Bone marrow (tissue), 2 donors: ENCODE results near the gene ZNF555.
A peak's percentile ranks its signal among the peaks of the same experiment; 100 is the strongest.
"Not testable (repeated sequence)": the region's sequence is repeated elsewhere in the genome, so short reads cannot be mapped to it uniquely, and the experiment has no call there.

Experiments
- DNase-seq, 2 donors: peaks; one replicate each; lab custom pipeline; 2025; lab: John Stamatoyannopoulos, UW

The ZNF555 gene

DNA sequence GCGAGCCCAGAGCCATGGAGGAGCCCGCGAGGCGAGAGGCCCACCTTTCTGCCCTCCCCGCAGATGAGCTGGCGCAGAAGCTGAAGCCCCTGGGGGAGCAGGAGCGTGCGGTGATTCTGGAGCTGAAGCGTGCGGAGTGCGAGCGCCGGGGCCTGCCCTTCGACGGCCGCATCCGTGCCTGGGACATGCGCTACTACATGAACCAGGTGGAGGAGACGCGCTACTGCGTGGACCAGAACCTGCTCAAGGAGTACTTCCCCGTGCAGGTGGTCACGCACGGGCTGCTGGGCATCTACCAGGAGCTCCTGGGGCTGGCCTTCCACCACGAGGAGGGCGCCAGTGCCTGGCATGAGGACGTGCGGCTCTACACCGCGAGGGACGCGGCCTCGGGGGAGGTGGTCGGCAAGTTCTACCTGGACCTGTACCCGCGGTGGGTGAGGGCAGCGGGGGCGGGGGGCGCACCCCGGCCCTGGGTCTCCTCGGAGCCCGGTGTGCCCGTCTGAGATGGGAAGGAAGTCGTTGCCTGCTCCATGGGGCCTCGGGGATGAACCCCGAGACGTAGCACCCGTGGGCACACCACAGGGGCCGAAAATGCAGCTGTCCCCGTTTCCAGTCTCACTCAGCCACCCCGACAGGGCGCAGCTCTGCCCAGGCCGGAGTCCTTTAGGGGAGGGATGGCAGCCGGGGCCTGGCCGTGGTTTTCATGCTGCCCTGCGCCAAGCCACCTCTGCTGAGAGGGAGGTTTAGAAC lies 33.7 kb upstream of the ZNF555 start:
- DNase-seq, result no peak

DNA sequence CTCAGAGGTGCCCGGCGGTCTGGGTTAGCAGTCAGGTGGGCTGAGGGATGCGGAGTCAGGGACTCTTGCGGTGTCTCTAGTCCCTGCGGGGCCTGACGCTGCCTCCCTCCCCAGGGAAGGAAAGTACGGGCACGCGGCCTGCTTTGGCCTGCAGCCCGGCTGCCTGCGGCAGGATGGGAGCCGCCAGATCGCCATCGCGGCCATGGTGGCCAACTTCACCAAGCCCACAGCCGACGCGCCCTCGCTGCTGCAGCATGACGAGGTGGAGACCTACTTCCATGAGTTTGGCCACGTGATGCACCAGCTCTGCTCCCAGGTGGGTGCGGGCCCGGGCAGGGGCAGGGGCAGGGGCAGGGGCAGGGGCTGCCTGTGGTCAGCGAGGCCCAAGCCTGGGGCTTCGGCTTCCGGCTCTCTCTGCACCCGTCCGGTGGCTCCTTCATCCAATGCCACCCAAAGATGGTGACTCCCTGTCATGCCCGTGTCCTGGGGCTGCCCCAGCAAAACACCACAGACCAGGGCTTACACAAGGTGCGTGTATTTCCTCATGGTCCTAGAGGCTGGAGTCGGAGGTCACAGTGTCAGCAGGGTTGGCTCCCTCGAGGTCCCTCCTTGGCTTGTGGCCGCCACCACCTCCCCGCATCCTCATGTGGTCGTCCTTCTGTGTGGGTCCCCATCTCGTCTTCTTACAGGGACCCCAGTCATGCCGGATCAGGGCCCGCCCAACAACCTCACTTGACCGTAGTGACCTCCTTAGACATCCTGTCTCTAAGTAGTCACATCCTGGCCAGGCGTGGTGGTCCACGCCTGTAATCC lies 32.9 kb upstream of the ZNF555 start:
- no peak for DNase-seq

DNA sequence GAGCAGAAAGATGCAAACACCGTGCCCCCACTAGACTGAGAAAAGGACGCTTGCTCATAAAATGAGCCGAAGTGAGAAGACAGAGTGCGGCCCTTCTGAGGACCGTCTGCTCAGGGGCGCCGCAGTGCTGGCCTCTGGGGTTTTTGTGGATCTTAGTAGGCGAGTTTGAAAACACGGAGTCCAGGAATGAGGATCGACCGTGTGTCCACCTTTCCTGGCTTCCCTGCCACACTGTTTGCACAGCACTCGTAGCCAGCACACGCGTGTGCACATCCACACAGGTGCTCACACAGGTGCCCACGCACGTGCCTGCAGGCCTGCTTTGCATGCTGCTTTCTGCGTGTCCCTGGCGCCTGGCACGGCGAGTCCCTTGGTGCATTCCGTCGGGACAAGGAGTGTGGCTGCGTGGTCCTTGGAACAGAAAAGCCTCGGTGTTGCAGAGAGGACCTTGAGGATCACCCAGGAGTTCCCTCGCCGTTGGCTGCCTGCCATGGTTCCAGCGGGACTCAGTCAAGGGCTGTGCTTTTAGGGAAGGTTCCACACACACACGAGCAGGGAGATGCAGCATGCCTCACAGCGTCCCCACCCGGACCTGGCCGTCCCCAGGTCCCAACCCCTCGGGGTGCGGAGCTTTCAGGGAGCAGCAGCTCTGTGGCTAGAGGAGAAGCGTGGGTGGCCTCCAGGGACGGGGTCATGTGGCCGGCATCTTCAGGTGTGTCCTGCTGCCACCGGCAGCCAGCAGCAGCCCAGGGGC lies 31.7 kb upstream of the ZNF555 start:
- no peak for DNase-seq

DNA sequence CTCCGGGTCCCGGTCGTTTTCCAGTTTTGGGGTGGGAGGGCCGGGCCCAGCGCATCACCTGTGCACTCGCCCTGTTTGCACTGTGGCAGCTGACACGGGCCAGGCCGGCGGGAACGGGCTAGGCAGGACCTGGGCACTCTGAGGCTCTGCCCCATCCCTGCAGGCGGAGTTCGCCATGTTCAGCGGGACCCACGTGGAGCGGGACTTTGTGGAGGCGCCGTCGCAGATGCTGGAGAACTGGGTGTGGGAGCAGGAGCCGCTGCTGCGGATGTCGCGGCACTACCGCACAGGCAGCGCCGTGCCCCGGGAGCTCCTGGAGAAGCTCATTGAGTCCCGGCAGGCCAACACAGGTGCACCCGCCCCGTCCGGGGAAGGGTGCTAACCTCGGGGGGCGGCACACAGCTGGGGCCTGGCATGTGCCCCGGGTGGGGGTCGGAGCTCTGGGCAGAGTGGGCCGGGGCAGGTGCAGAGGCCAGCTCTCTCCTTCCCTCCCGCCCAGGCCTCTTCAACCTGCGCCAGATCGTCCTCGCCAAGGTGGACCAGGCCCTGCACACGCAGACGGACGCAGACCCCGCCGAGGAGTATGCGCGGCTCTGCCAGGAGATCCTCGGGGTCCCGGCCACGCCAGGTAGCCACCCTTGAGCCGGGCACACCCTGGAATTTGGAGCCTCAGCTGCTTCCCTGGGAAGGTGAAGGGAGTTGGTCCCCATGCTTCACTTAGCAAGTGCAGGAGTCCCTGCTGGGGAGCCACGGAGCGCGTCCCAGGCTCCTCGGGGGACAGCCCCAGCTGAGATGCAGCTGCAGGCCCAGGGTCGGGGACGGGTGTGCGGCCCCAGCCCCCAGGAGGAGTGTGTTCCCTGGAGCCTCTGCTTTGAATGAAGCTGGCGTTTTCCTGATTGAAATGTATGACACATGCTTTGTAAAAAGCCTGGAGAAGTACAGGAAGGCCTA lies 30.9 kb upstream of the ZNF555 start:
- DNase-seq, result no peak

DNA sequence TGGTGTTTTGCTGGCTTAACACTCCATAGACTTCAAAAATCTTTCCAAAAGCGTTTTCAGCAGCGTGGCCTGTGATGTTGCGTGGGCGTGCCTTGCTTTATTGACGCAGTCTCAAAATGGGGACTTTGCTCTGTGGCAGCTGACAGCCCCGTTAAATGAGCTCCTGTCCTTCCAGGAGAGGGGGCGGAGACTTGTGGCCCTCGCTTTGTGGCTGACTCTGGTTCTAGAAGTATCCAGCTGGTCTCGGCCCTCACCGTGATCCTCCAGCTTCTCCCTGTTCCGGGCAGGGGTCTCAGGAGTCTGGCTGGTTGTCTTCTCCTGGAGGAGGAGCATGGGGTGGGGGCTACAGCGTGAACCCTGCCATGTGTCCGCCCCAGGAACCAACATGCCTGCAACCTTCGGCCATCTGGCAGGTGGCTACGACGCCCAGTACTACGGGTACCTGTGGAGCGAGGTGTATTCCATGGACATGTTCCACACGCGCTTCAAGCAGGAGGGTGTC lies 30.0 kb upstream of the ZNF555 start:
- DNase-seq, result no peak

DNA sequence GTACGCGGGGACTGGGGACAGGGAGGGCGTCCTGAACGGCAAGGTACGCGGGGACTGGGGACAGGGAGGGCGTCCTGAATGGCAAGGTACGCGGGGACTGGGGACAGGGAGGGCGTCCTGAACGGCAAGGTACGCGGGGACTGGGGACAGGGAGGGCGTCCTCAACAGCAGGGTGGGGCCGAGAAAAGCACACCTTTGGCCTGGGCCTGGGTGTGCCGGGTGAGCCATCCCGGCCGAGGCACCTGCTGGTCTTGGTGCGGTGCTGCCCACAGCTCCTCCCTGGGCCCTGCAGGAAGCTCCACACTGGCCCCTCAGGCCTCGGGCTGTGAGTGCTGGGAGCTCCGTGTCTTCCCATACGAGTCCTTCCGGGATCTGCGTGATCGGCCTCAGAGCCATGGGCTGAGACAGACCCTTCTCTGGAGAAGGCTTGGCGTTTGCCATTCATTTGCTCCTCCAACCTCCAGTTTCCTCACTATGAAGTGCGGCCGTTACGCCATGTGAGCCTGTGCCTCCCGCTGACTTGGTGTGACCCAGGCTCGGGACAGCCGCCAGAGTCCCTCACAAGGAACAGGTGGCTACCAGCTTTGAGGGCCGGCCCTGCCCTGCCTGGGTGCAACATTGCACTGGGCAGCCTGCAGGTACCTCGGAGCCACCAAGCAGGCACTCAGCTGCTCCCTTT lies 29.4 kb upstream of the ZNF555 start:
- no peak for DNase-seq

DNA sequence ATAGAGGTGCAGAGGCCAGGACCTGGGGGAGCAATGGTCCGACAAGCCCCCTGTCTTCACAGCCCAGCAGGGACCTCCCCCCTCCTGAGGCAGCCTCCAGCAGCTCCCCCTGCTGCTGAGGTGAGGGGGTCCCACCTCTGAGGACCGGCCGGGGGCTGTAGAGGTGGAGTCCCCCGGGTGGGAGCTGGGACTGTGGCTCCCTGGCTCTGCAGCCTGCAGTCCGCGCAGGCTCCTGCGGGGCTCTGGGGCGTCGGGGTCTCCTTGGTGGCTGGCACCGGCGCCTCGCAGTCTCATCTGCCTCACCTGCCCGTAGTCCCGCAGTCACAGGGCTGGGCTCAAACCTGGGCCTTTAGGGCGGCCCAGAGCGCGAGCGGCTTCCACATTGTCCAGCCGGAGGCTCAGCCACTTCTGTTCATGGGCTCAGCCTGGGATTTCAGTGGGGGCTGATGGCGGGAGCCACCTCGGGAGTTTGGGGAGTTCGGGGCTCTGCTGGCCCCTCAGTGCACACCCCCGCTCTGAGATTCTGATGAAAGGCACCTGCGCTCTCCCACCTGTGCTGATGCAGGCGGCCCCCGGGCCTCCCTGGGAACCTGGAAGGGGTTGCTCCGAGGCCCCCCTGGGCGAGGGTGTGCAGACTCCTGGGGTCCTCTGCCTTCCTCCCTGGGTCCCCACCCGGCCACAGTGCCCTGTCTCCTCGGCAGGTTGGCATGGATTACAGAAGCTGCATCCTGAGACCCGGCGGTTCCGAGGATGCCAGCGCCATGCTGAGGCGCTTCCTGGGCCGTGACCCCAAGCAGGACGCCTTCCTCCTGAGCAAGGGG lies 28.7 kb upstream of the ZNF555 start:
- no peak for DNase-seq

DNA sequence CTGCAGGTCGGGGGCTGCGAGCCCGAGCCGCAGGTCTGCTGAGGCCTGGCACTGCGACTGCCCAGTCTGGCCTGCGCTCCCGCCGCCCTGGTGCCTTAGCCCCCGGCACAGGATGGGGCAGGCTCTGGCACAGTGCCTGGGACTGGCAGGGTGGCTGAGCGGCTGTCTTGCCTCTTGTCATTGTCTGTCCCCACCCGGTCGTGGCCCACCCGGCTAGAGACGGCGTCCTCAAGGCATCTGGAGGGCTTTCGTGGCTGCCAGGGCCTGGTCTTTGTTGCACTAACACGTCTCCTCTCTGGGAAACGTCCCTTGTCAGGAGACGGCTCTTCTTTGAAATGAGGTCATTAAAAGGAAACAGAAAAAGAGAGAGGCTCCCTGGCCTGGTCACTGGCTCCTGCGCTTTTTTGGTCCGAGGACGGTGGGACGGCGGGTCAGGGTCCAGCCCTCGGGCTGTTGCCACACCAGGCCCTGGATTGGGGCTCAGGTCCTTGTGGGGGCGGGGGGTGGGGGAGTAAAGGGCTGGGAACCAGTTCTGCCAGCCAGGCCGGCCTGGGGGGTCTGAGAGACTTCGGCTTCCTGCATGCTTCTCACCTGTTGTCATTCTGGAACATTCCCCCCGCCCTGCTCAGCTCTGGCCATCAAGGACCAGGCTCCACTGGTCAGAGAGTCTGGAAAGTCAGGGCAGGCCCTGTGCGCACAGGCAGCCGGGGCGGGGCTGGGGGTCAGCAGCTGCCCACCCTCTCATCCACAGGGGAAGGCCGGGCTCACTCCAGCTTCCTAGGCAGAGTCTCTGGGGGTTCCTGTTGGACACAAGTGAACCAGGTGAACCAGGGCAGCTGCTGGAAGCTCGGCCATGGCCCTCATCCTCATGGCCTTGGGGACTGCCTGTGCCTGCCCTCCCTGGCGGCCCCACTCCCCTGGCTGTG lies 27.8 kb upstream of the ZNF555 start:
- no peak for DNase-seq

DNA sequence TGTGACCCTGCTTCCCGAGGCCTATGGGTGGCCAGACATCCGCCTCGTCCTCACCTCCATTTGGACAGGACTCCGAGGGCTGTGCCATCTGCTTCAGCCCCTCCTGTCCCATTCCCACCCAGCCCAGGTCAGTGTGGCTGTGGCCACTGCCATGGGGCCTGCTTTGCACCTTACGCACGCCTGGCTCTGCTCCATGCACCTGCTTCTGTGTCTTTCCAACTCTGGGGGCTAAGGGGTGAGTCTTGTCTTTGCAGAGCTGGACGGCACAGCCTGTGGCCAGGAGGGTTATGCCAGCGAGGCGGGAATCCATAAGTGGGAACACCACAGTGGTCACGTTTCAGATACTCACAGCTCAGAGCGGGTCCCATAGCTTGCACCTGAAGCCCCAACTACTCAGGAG lies 26.8 kb upstream of the ZNF555 start:
- DNase-seq, result no peak

DNA sequence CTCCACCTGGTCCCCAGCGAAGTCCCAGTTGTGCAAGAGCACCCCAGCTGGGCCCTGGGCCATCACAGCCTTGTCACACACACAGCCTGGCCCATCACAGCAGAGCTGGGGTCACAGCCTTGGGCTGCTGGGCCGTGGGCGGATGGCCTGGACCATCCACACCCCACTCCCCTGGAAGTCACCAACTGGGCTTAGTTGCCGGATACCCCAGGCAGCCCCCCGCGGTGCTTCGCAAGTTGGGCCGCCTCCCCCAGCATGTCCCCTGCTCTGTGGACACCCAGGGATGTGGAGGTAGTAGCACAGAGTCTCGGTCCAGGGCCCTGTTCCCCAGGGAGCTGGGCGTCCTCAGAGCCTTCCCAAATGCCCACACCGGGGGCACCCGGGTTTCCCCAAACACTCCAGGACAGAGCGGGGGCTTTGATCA lies 26.1 kb upstream of the ZNF555 start:
- no peak for DNase-seq

DNA sequence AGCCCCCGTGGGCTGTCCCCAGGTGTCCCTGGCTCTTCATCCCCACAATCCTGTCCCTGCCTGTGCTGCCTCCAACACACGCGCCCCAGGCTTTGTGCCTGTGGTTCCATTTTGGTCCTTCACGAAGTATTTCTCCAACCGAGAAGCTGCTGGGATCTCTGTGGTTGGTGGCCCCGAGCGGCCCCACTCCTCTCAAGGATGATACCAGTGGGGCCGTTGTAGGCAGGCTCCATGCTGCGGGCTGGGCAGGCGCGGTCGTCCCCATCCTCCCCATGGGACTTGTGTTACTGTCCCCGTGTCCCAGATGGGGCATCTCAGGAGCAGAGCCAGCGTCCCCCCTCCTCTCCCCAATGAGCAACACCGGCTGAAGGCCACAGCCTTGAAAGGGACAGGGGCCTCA lies 25.4 kb upstream of the ZNF555 start:
- no peak for DNase-seq

DNA sequence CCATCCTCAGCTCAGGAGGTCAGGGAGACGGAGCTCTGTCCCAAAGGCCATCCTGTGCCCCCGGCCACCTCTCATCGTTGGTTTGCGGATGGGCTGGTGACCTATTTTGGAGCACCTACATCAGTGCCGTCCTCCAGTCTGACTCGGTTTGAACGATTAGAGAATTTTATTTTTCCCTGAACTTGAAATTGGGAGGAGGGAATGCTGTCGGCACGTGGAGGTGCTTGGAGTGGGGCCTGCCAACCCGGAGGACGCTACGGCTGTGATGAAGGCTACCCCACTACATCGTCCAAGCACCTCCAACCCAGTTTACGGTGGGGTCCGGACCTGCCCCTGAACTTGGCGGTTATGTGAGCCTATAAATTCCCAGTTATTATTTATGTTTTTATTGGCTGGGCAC lies 24.6 kb upstream of the ZNF555 start:
- no peak for DNase-seq

DNA sequence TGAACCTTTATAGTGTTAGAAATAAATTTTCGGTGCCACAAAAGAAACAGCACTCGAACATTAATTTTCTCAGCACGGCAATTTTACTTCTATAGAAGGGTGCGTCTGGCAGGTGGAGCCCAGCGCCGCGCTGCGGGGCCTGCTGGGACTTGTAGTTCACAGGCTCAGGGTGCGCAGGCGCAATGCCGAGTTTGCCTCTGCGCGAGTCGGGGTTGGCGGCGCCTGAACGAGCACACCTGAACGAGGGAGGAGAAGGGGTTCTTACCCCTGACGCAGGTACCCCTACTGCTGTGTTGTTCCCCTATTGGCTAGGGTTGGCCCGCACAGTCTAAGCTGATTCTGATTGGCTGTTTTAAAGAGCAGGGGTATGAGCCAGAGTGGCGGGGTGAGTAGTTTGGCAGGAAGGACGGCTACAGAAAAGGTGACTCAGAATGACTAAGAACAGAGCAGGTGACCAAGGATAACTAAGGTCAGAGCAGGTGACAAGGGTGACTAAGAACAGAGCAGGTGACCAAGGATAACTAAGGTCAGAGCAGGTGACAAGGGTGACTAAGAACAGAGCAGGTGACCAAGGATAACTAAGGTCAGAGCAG lies 23.9 kb upstream of the ZNF555 start:
- not testable (repeated sequence) for DNase-seq

DNA sequence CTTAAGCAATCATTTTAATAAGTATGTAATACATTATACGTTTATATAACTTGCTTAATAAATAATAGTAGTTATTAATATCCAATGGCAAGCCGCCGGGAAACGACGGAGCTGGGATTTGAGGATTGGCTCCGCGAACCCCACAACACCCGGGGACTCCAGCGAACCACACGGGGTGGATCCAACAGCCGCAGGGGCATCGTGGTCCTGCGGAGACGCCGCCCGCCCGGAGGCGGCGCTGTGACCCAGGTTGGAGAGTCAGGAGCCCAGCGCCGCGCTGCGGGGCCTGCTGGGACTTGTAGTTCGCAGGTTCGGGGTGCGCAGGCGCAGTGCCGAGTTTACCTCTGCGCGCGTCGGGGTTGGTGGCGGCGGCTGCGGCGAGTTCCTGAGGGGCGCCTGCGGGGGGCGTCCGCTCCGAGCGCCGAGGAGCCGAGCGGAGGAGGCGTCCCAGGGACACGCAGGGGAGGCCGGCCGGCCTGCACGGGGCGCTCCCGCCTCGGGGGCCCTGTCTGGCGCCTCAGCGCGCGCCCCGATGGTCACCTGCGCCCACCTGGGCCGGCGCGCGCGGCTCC lies 21.6 kb upstream of the ZNF555 start, which contains the start of gene ZNF554:
Gene ZNF554 (plus strand): TSS at position 329 of the 572 bp plus-strand sequence. CDS start 204 bp downstream, at position 533.
- DNase-seq, result peak; percentile 85 to 92

DNA sequence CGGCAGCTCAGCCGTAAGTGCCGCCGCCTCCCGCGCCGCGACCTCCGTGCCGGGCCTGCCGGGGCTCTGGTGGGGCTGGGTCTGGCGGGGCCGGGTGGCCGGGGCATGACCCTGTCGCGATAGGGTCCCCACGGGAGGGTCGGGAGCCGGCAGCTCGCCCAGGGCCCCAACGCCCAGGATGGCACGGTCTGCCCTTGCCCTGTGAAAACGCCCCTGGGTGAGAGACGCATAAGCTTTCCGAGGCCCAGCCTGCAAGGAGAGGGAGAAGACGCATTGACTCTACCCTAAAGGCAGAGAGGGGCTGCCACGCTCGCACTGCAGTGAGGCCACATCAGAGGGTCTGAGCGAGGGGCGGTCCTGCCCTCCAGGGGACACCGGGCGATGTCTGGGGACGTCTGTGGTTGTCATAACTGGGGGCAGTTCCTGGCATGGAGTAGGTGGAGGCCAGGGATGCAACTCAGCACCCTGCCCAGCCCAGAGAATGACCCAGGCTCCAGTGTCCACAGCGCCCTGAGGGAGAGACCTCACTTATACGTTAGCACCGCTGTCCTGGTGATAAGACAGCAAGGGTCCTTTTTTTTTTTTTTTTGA lies 21.1 kb upstream of the ZNF555 start:
- no peak for DNase-seq

DNA sequence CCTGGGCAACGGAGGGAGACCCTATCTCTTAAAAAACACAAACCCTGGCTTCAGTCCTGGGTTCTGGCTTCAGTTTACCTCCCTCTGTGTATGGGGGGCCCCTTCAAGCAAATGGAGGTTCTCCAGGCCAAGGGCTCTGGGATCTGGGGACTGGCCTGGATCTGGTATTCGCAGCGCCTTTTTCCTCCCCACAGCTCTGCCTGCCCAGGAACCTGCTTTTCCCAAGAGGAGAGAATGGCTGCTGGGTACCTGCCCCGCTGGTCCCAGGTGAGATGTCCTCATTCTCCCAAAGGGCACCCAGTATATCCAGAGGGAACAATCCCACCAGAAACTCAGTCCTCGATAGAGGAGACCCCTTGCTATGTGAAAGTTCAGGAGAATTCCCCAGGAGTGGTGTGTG lies 18.4 kb upstream of the ZNF555 start:
- no peak for DNase-seq

DNA sequence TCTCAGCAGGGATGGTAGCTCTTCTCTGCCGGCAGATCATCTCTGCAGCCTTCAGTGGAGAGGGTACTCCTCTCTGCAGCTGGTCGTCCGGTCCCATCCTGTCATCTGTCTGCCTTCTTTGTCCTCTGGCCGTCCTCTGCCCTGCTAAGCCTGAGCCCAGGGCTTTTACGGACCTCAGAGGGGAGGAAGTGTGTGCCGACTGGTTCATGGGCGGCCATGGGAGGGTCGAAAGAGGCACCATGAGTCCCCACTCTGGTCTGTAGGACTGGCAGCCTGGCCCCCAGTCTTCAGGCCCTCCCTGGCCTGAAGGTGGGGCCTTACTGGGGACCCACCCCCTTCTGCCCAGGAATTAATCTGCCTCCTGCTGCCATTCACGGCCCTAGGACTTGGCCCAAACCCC lies 17.6 kb upstream of the ZNF555 start:
- no peak for DNase-seq

DNA sequence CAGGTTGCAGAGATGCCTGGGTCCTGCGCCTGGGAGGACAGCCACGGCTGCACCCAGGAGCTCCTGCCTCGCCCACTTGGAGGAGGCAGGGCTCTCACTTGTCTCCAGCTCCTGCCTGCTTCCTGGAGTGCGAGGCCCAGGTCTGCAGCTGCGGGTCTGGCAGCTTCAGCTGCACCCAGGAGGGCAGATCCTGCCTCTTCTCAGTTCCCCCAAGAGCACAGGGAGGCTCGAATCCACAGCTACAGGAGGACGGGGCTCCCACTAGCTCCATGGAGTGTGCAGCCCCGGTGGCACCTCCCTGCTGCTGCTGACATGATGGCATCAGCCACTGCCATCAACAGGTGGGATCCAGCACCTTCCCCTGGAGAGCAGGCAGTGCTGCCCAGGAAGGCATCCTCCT lies 17.1 kb upstream of the ZNF555 start:
- no peak for DNase-seq
